Fibroblast of skin of right biceps (primary cell): ENCODE data around the gene CTNND1.
"Not testable (repeated sequence)": the region's sequence is repeated elsewhere in the genome, so short reads cannot be mapped to it uniquely, and the experiment has no call there.

Source experiments
- DNase-seq: peaks from one replicate; pipeline ENCODE4 v3.0.0-alpha.2; 2013

Gene CTNND1

GRCh38 chr11:57761301-57762234 lies at the start of gene CTNND1:
Gene CTNND1, plus strand, starts transcription at chr11:57761802. Its CDS starts 29,677 bp downstream, at chr11:57791479.
- peak; percentile 98 for DNase-seq

GRCh38 chr11:57712256-57713150 lies 49.1 kb upstream of the CTNND1 start, which contains the start of gene TMX2:
Gene TMX2, plus strand, starts transcription at chr11:57712593. Its CDS starts 26 bp downstream, at chr11:57712619.
- DNase-seq, result peak; percentile 99

- no peak for DNase-seq
Measured at GRCh38 chr11:57713835-57714234, 47.8 kb upstream of the CTNND1 start.

GRCh38 chr11:57716726-57717125 lies 44.9 kb upstream of the CTNND1 start:
- DNase-seq, result not testable (repeated sequence)

GRCh38 chr11:57727185-57727584 lies 34.4 kb upstream of the CTNND1 start:
- no peak for DNase-seq

GRCh38 chr11:57728829-57729228 lies 32.8 kb upstream of the CTNND1 start:
- no peak for DNase-seq

- no peak for DNase-seq
Measured at GRCh38 chr11:57729479-57729878, 32.1 kb upstream of the CTNND1 start.

GRCh38 chr11:57732661-57733060 lies 28.9 kb upstream of the CTNND1 start:
- no peak for DNase-seq

- DNase-seq, result no peak
Measured at GRCh38 chr11:57735619-57736298, 25.8 kb upstream of the CTNND1 start.

- DNase-seq, result peak; percentile 98
Measured at GRCh38 chr11:57741132-57742086, 20.2 kb upstream of the CTNND1 start, which contains the start of gene SELENOH. Gene SELENOH, plus strand, starts transcription at chr11:57741491. Its CDS starts 105 bp downstream, at chr11:57741596.

GRCh38 chr11:57742087-57742452 lies 19.5 kb upstream of the CTNND1 start:
- no peak for DNase-seq

- DNase-seq, result no peak
Measured at GRCh38 chr11:57744357-57744756, 17.2 kb upstream of the CTNND1 start.

GRCh38 chr11:57745206-57745605 lies 16.4 kb upstream of the CTNND1 start:
- DNase-seq, result no peak

- DNase-seq, result no peak
Measured at GRCh38 chr11:57746920-57747319, 14.7 kb upstream of the CTNND1 start.

- no peak for DNase-seq
Measured at GRCh38 chr11:57751176-57751575, 10.4 kb upstream of the CTNND1 start.

- DNase-seq, result peak; percentile 44
Measured at GRCh38 chr11:57751676-57752253, 9.8 kb upstream of the CTNND1 start, which contains the start of gene BTBD18. Gene BTBD18, minus strand, starts transcription at chr11:57751819. Its CDS starts 631 bp downstream, at chr11:57751188.

GRCh38 chr11:57752954-57753353 lies 8.6 kb upstream of the CTNND1 start:
- no peak for DNase-seq

GRCh38 chr11:57758174-57758573 lies 3.4 kb upstream of the CTNND1 start:
- no peak for DNase-seq

- no peak for DNase-seq
Measured at GRCh38 chr11:57762235-57762861, 746 bp downstream of the CTNND1 start.

- peak; percentile 53 for DNase-seq
Measured at GRCh38 chr11:57763568-57763967, 2.0 kb downstream of the CTNND1 start.
